HG02840 (cell line): Measurements from ENCODE around the gene NKIRAS1.

Experiments used
- ATAC-seq: cut with Tn5 transposase; IDR thresholded peaks from one replicate; pipeline ENCODE4 v1.9.1; 2021; ENCODE audit warnings: mild to moderate bottlenecking, moderate library complexity, moderate number of reproducible peaks; ENCODE audit not compliant: unreplicated experiment, low FRiP score

The NKIRAS1 gene

DNA sequence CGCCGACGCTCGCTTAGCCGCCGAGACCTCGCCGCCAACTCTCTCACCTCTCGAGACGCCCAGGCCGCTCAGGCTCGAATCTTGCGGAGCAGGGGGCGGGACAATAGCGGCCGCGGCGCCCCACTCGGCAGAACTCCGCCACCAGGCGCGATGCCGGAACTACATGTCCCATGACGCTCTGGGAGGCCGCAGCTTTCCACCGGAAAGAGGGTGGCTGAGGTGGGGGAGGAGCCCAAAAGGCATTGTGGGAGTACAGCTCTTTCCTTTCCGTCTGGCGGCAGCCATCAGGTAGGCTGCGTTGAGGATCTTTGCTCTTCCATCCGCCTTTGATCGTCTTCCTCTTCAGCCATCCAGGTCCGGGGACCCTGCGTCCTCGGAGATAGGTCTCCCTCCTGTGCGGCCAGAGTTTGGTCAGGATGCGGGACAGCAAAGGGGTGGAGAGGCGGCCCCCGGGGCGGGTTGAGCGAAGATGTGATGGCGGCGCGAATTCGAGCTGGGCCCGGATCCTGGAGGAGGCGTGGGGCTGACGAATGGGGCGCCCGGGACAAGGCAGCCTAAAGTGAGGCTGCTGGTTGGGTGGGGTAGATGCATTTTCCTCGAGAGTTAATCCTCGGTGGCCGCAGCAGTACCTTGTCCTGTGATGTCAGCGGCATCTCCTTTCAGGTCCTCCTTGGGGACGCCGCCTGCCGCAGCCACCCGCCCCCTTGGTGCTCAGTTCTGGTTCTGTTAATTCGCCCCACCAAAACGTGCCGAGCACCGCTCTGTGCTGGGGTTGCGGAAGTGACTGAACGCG is at the start of gene NKIRAS1, which contains the start of gene RPL15:
Gene NKIRAS1 (minus strand): TSS at position 105 of the 793 bp plus-strand sequence. CDS start 6,086 bp downstream, outside the sequence.
Gene RPL15 (plus strand): TSS at position 247 of the 793 bp plus-strand sequence. CDS start 728 bp downstream, outside the sequence.
- peak; percentile 98 for ATAC-seq

DNA sequence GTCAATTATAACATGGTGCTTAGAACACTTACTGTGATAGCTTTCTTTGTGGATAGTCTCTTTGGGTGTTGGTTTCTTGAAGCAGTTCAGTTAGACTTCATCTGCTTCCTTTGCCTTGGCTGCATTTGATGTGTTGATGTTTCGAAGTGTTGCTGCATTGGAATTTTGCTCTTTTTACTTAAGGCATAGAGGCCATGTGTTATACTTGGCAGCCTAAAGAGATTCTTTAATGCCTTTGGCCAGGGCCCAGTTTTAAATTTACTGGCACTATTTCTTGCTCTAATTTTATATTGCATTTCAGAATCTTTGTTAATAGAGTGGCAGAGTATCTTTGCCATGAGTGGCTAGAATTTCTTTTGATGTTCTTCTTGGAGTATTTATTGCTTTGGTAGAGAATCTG is 49.5 kb upstream of the NKIRAS1 start:
- no peak for ATAC-seq

DNA sequence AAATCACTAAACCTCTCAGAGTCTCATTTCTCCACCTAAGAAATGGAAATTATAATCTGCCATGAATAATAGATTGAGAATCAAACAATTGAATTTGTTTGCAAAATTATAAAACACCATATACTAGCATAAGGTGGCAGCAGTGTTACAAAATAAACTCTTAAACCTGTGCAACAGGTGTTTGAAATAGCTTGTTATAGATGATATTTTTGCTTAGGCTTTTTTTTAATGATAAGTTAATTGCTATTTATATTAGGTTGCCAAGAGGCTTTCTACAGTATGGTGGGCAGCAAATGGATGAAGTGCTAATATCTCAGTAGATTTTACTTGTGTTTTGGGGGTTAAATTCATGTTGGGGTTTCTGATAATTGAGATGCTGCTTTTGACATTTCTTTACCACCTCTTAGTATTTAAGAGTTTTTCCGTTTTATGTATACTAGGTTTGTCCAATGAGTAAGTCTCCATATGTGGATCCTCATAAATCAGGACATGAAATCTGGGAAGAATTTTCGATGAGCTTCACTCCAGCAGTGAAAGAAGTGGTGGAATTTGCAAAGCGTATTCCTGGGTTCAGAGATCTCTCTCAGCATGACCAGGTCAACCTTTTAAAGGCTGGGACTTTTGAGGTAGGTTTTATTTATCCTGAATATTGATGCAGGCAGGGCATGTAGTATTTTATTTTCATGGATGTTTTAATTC is 47.9 kb upstream of the NKIRAS1 start:
- no peak for ATAC-seq

DNA sequence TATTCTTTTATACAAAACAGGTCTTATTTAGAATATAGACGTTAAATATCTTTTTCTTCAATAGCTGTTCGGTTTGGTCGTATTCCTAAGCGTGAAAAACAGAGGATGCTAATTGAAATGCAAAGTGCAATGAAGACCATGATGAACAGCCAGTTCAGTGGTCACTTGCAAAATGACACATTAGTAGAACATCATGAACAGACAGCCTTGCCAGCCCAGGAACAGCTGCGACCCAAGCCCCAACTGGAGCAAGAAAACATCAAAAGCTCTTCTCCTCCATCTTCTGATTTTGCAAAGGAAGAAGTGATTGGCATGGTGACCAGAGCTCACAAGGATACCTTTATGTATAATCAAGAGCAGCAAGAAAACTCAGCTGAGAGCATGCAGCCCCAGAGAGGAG is 45.1 kb upstream of the NKIRAS1 start:
- ATAC-seq, result no peak

GRCh38 chr3:23961066-23961465 is 44.3 kb upstream of the NKIRAS1 start:
- ATAC-seq, result no peak

GRCh38 chr3:23960649-23961048 is 43.9 kb upstream of the NKIRAS1 start:
- no peak for ATAC-seq

DNA sequence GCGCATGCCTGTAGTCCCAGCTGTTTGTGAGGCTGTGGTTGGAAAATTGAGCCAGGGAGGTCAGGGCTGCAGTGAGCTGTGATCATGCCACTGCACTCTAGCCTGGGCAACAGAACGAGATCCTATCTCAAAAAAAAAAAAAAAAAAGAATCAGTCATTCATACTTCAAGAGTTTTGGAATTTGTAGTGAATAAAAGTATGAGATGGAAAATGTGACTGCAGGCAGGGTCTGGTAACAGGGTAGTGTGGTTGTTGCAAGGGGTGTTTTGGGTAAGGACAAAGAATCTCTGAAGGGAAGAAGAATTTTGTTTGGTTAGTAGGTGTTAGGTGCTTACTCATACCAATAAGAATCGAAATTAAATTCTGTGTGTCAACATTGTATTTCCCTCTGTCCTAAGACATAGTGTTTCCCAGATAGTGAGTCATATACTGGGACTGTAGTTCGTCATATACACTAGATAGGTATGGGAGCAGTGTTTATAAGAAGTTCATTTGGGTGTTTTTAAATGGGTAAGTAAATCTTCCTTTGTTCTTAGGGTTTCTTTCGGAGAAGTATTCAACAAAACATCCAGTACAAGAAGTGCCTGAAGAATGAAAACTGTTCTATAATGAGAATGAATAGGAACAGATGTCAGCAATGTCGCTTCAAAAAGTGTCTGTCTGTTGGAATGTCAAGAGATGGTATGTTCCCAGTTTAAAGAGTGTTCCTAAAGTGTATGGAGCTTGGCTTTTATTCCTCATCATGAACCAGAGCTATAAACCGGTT is 42.5 kb upstream of the NKIRAS1 start:
- ATAC-seq, result no peak

DNA sequence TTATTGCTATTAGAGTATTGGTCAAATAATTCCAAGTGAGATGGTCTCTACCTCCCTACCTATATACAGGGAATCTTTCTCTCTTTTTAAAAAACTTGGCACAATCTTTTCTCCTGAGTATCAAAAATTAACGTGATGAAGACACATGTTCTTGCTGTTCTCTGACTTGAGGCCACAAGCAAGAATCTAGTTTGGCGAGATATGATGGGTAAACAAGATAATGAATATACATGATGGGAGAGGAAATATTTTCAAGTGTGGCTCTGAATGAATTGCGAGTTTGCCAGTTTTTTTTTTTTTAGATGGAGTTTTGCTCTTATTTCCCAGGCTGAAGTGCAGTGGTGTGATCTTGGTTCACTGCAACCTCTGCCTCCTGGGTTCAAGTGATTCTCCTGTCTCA is 39.9 kb upstream of the NKIRAS1 start:
- no peak for ATAC-seq

DNA sequence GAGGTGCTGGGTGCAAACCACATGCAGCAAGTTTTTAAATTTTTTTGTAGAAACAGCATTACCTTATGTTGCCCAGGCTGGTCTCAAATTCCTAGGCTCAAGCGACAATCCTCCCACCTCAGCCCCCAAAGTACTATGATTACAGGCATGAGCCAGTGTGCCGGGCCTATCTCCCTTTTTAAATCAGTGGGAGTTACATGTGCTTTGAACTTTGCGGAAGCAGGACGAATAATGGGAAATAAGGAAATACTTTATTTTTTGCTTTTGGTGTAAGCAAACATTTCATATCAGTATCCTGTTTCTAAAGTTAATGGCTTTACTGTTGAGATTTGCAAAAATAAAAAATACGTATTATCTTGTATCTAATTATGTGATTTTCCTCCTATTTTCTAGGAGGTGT is 37.4 kb upstream of the NKIRAS1 start:
- no peak for ATAC-seq

DNA sequence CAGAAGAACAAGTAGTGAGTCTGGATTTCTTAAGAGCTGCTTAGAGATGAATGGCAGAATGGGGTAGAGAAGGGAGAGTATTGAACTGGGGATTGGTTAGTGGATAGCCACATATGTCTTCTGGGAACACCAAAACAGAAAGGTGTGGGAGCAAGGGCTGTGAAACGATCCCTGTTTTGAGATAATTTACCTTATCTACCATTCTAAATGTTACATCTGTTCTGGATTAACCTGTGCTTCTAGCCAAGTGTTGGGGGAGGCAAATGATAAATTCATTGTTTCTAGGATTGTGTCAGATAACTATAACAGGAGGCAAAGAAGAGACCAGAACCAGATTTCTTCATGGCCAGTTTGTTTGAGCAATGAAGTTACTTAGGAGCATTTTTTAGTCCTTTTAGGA is 36.7 kb upstream of the NKIRAS1 start:
- ATAC-seq, result no peak

GRCh38 chr3:23952646-23953045 is 35.9 kb upstream of the NKIRAS1 start:
- no peak for ATAC-seq

- no peak for ATAC-seq
Observed at GRCh38 chr3:23950293-23950692, 33.5 kb upstream of the NKIRAS1 start.

DNA sequence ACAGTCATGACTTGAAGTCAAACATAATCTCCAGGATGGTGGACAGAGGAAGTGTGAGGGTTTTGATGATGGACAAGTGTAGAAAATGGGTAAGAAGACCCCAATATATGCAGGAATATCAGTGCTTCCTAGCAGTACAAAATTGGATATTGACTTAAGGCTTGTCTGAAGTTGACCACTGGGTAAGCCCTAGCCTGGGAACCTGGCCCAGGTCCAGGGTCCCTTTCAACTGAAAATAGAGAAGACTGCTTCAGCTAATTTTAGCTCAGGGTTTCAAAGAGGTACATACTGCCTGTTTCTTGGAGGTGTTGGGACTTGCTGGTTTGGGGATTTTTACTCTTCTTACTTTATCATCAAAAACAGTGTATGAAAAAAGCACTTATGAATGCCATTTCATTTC is 33.0 kb upstream of the NKIRAS1 start:
- no peak for ATAC-seq

- ATAC-seq, result no peak
Observed at GRCh38 chr3:23948761-23949160, 32.0 kb upstream of the NKIRAS1 start.

- ATAC-seq, result peak; percentile 37
Observed at GRCh38 chr3:23945913-23946687, 29.3 kb upstream of the NKIRAS1 start.

- peak; percentile 82 for ATAC-seq
Observed at GRCh38 chr3:23945663-23945912, 28.8 kb upstream of the NKIRAS1 start.

GRCh38 chr3:23944861-23945662 is 28.3 kb upstream of the NKIRAS1 start, which contains the start of gene NR1D2:
Gene NR1D2 (plus strand): TSS chr3:23945286. CDS start chr3:23945579, 293 bp downstream.
- ATAC-seq, result peak; percentile 65

DNA sequence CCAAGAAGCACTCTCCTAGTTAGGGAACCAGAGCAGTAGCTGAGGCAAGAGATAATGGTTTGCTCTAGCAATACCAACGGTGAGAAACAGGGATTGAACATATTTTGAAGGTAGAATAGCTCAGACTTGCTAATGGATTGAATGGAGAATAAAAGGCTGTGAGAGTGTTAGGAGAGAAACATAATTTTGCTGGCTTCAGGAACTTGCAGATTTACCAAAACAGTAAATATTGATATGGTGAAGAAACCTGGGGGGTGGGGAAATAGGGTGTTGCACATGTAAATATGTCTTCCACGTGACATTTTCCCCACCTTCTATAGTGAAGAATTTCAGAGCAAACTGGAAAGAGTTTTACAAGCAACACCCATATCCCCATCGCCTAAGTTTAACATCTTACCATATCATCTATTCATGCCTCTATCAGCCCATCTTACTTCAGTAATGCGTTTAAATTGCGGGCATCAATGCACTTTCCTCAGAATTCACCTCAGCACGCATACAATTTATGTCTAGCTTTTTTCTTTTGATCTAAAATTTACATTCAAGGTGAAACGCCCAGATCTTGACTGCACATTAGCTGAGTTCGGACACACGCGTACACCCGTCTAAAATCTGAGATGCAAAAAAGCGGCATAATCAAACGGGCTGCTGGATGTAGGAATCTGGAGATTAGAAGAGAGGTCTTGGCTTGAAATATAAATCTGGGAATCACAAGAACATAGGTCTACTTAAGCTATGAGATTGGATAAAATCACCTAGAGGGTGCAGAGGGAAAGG is 27.4 kb upstream of the NKIRAS1 start:
- ATAC-seq, result no peak

DNA sequence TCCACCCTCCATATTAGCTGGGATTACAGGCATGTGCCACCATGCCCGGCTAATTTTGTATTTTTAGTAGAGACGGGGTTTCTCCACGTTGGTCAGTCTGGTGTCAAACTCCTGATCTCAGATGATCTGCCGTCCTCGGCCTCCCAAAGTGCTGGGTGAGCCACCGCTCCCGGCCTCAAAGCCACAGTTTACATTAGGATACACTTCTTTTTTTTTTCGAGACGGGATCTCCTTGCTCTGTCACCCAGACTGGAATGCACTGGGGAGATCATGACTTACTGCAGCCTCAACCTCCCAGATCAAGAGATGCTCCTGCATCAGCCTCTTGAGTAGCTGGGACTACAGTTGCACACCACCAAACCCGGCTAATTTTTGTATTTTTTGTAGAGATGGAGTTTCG is 25.8 kb upstream of the NKIRAS1 start:
- ATAC-seq, result no peak
